Karpas-422 (cell line): ENCODE measurements around the gene WWOX. TPM values are rescaled to one million over a fixed set of nuclear protein-coding genes. Genes with fewer than 3 reads are reported as not detected.

Experiments used
- DNase-seq: peaks from one replicate; pipeline ENCODE4 v3.0.0-alpha.2; 2015
- H2AFZ ChIP-seq: fragments of 200-600 bp; sonication (generic); 2 replicates; pipeline ENCODE4 v1.6.1; 2014; ENCODE audit warnings: antibody characterized with exemption, low read length, mixed read lengths
- H3K27ac ChIP-seq: fragments of 200-600 bp; sonication (generic); 2 replicates; pipeline ENCODE4 v1.5.1; 2014; ENCODE audit warnings: mild to moderate bottlenecking, low read length, moderate library complexity
- H3K27me3 ChIP-seq: fragments of 200-600 bp; sonication (generic); 2 replicates; pipeline ENCODE4 v1.6.1; 2014; ENCODE audit warnings: low read length, mixed read lengths
- H3K36me3 ChIP-seq: fragments of 200-600 bp; sonication (generic); 2 replicates; pipeline ENCODE4 v1.6.1; 2014; ENCODE audit warnings: low read length, mixed read lengths; ENCODE audit not compliant: insufficient read depth
- H3K4me1 ChIP-seq: fragments of 200-600 bp; sonication (generic); 2 replicates; pipeline ENCODE4 v1.6.1; 2014; ENCODE audit warnings: mild to moderate bottlenecking, low read length, mixed read lengths
- H3K4me2 ChIP-seq: fragments of 200-600 bp; sonication (generic); 2 replicates; pipeline ENCODE4 v1.6.1; 2014; ENCODE audit warnings: low read length, low read depth, mild to moderate bottlenecking; ENCODE audit not compliant: poor library complexity, severe bottlenecking
- H3K4me3 ChIP-seq: fragments of 200-600 bp; sonication (generic); 2 replicates; pipeline ENCODE4 v1.5.1; 2014; ENCODE audit warnings: mild to moderate bottlenecking, antibody characterized with exemption, low read length, mixed read lengths
- H3K79me2 ChIP-seq: fragments of 200-600 bp; sonication (generic); 2 replicates; pipeline ENCODE4 v1.6.1; 2014; ENCODE audit warnings: mild to moderate bottlenecking, low read length, mixed read lengths
- H3K9ac ChIP-seq: fragments of 200-600 bp; sonication (generic); 2 replicates; pipeline ENCODE4 v1.6.0; 2014; ENCODE audit warnings: low read length
- H3K9me2 ChIP-seq: fragments of 200-600 bp; sonication (generic), shearing (Covaris generic); replicated peaks from 2 replicates; pipeline ENCODE4 v1.6.0; 2014; ENCODE audit warnings: mild to moderate bottlenecking, low read length, moderate library complexity; ENCODE audit not compliant: insufficient read depth
- H3K9me3 ChIP-seq: fragments of 300-700, 200-600 bp; sonication (generic); 2 replicates; pipeline ENCODE4 v1.6.1; 2014; ENCODE audit warnings: low read length, mixed read lengths
- H4K20me1 ChIP-seq: fragments of 200-600 bp; sonication (generic); 2 replicates; pipeline ENCODE4 v1.6.1; 2014; ENCODE audit warnings: mild to moderate bottlenecking, antibody characterized with exemption, low read length, low read depth; ENCODE audit not compliant: insufficient read depth
- total RNA-seq: library from RNA; depleted of rRNA; stranded (reverse); fragments of >200 nt; shearing (Covaris generic); gene quantifications from 2 replicates; pipeline ENCODE4 v1.2.3, GENCODE V29; 2014; ENCODE audit warnings: low replicate concordance

The WWOX gene
- total RNA-seq, 1 experiment from 2014 or later: 66.2 TPM

GRCh38 chr16:78249832-78250231 lies 150.4 kb downstream of the WWOX start:
- Histone ChIP-seq H3K4me1 (no peaks in the 10 kb centered on the region), H3K4me2 (no peak overlapping the region), H3K27ac (no peak overlapping the region), H3K27me3 (no peaks in the 10 kb centered on the region), H3K36me3 (no peaks in the 10 kb centered on the region), H3K9me2 (no peaks in the 10 kb centered on the region), H3K79me2 (no peaks in the 10 kb centered on the region), H3K9ac (no peak overlapping the region), H2AFZ (no peak overlapping the region), H3K4me3 (no peak overlapping the region), H3K9me3 (no peaks in the 10 kb centered on the region), H4K20me1 (no peaks in the 10 kb centered on the region)
- DNase-seq: no peak

DNA sequence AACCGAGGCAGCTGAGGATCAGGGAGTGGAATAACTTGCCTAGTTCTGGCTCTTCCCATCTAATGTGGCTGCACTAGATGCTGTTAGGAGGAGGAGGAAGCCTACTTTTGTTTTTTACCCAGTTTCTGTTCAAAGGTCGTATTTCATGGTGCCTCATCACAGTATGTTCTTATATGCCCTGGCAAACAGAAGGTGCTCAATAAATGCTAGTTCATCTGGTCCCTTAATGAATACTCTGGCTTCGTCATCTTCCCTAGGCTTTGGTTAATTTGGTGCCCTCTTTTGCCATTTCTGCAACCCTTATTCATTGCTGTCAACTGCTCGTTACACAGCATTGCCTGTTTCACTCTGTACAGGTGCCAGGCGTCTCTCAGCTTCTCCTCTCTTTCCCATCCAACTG lies 151.7 kb downstream of the WWOX start:
- H4K20me1 ChIP-seq: no peaks in the 10 kb centered on the region
- no peak overlapping the region for H3K27ac ChIP-seq
- H3K9me2 ChIP-seq: no peaks in the 10 kb centered on the region
- H3K27me3 ChIP-seq: no peaks in the 10 kb centered on the region
- DNase-seq: no peak
- H3K79me2 ChIP-seq: no peaks in the 10 kb centered on the region
- no peak overlapping the region for H3K9ac ChIP-seq
- H3K4me3 ChIP-seq: no peak overlapping the region
- no peaks in the 10 kb centered on the region for H3K4me1 ChIP-seq
- H2AFZ ChIP-seq: no peak overlapping the region
- no peaks in the 10 kb centered on the region for H3K36me3 ChIP-seq
- no peak overlapping the region for H3K4me2 ChIP-seq
- H3K9me3 ChIP-seq: no peaks in the 10 kb centered on the region

- Histone ChIP-seq H3K9me2 (no peaks in the 10 kb centered on the region), H3K27ac (no peak overlapping the region), H4K20me1 (0 out of 2 replicates have a peak, but pooled peaks cover 2% of the 10 kb centered on the region), H3K9me3 (no peaks in the 10 kb centered on the region), H3K27me3 (no peaks in the 10 kb centered on the region), H3K4me2 (no peak overlapping the region), H3K4me1 (no peaks in the 10 kb centered on the region), H3K9ac (no peak overlapping the region), H2AFZ (no peak overlapping the region), H3K36me3 (no peaks in the 10 kb centered on the region), H3K79me2 (no peaks in the 10 kb centered on the region), H3K4me3 (no peak overlapping the region)
- no peak for DNase-seq
Observed at GRCh38 chr16:78252757-78253156, 153.3 kb downstream of the WWOX start.

GRCh38 chr16:78254841-78255240 lies 155.4 kb downstream of the WWOX start:
- no peaks in the 10 kb centered on the region for H3K4me1 ChIP-seq
- H3K36me3 ChIP-seq: no peaks in the 10 kb centered on the region
- no peaks in the 10 kb centered on the region for H3K9me2 ChIP-seq
- no peak overlapping the region for H3K4me2 ChIP-seq
- H3K4me3 ChIP-seq: no peak overlapping the region
- no peak overlapping the region for H2AFZ ChIP-seq
- no peak overlapping the region for H3K9ac ChIP-seq
- H4K20me1 ChIP-seq: 0 out of 2 replicates have a peak, but pooled peaks cover 2% of the 10 kb centered on the region
- no peaks in the 10 kb centered on the region for H3K9me3 ChIP-seq
- H3K27ac ChIP-seq: no peak overlapping the region
- H3K79me2 ChIP-seq: no peaks in the 10 kb centered on the region
- DNase-seq: no peak
- H3K27me3 ChIP-seq: no peaks in the 10 kb centered on the region

- Histone ChIP-seq H2AFZ (no peak overlapping the region), H4K20me1 (0 out of 2 replicates have a peak, but pooled peaks cover 2% of the 10 kb centered on the region), H3K9ac (no peak overlapping the region), H3K79me2 (no peaks in the 10 kb centered on the region), H3K9me2 (no peaks in the 10 kb centered on the region), H3K27ac (no peak overlapping the region), H3K4me1 (no peaks in the 10 kb centered on the region), H3K27me3 (no peaks in the 10 kb centered on the region), H3K4me2 (no peak overlapping the region), H3K36me3 (no peaks in the 10 kb centered on the region), H3K9me3 (no peaks in the 10 kb centered on the region), H3K4me3 (no peak overlapping the region)
- no peak for DNase-seq
Observed at GRCh38 chr16:78256686-78257375, 157.4 kb downstream of the WWOX start.

DNA sequence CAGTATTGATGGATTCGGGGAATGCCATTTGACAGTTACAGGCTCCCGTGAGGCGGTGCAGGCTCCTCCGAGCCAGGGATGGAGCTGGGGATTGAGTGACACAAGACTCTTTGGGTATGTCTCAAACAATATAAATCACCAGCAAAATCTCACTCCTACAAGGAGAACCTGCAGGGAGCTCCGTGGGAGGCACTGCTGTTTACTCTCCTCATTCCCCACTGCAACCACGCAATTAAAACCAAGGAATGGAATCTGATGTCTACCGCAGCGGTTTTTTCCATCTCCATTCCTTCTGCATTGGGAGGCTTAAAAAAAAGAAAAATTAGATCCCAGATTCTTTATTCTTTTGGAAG lies 157.9 kb downstream of the WWOX start:
- Histone ChIP-seq H3K4me3 (no peak overlapping the region), H3K36me3 (no peaks in the 10 kb centered on the region), H3K27me3 (no peaks in the 10 kb centered on the region), H3K9me2 (no peaks in the 10 kb centered on the region), H3K4me2 (no peak overlapping the region), H3K9me3 (no peaks in the 10 kb centered on the region), H4K20me1 (0 out of 2 replicates have a peak, but pooled peaks cover 2% of the 10 kb centered on the region), H3K9ac (no peak overlapping the region), H3K4me1 (no peaks in the 10 kb centered on the region), H3K79me2 (no peaks in the 10 kb centered on the region), H3K27ac (no peak overlapping the region), H2AFZ (no peak overlapping the region)
- no peak for DNase-seq

- DNase-seq: no peak
- no peaks in the 10 kb centered on the region for H3K9me2 ChIP-seq
- H3K4me3 ChIP-seq: no peak overlapping the region
- no peaks in the 10 kb centered on the region for H3K36me3 ChIP-seq
- 0 out of 2 replicates have a peak, but pooled peaks cover 2% of the 10 kb centered on the region for H4K20me1 ChIP-seq
- H3K79me2 ChIP-seq: no peaks in the 10 kb centered on the region
- H3K9me3 ChIP-seq: no peaks in the 10 kb centered on the region
- no peak overlapping the region for H3K4me2 ChIP-seq
- H3K27me3 ChIP-seq: no peaks in the 10 kb centered on the region
- no peaks in the 10 kb centered on the region for H3K4me1 ChIP-seq
- H3K9ac ChIP-seq: no peak overlapping the region
- no peak overlapping the region for H2AFZ ChIP-seq
- H3K27ac ChIP-seq: no peak overlapping the region
Observed at GRCh38 chr16:78258375-78259065, 159.1 kb downstream of the WWOX start.

DNA sequence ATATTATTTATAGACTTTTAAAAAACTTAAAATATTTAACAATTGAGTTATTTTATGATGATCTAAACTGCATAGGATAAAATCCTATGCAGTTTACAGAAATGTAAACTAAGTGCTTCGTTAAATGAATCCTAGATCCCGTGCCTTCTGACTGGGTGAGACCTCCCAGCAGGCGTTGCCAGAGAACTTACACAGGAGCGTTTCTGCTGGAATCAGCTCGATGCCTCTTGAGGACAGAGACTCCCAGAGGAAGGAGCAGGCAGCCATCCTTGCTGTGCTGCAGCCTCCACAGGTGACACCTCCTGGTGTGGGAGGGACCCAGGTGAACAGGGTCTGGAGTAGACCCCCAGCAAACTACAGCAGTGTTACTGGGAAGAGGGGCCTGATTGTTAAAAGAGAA lies 160.4 kb downstream of the WWOX start:
- Histone ChIP-seq H3K9ac (no peak overlapping the region), H2AFZ (no peak overlapping the region), H4K20me1 (0 out of 2 replicates have a peak, but pooled peaks cover 2% of the 10 kb centered on the region), H3K4me3 (no peak overlapping the region), H3K9me2 (no peaks in the 10 kb centered on the region), H3K4me2 (no peak overlapping the region), H3K27ac (no peak overlapping the region), H3K9me3 (no peaks in the 10 kb centered on the region), H3K36me3 (no peaks in the 10 kb centered on the region), H3K4me1 (no peaks in the 10 kb centered on the region), H3K79me2 (no peaks in the 10 kb centered on the region), H3K27me3 (no peaks in the 10 kb centered on the region)
- no peak for DNase-seq
